Effector memory CD8-positive, alpha-beta T cell (primary cell): ENCODE measurements around the gene TMEM135.
A peak's percentile ranks its signal among the peaks of the same experiment; 100 is the strongest.
"Not testable (repeated sequence)": the region's sequence is repeated elsewhere in the genome, so short reads cannot be mapped to it uniquely, and the experiment has no call there.

Experiments
- ATAC-seq: fragments of 150-1000 bp; cut with Tn5 transposase; replicated peaks from 2 replicates; pipeline ENCODE4 v1.10.0; 2021; ENCODE audit warnings: mild to moderate bottlenecking, moderate library complexity
- DNase-seq, 3 experiments: peaks; one replicate each; pipeline ENCODE4 v3.0.0; 2021
- H3K27ac Mint-ChIP-seq, 2 donors: one replicate each; pipeline ENCODE4 v1.8.0; 2022; ENCODE audit warnings: mild to moderate bottlenecking in 2 of 2, mixed read lengths in 2 of 2, moderate library complexity in 2 of 2
- H3K27me3 Mint-ChIP-seq, 2 donors: one replicate each; pipeline ENCODE4 v1.8.0; 2022; ENCODE audit warnings: mixed read lengths in 2 of 2
- H3K36me3 Mint-ChIP-seq: one replicate; pipeline ENCODE4 v1.8.0; 2022; ENCODE audit warnings: mild to moderate bottlenecking, moderate library complexity, mixed read lengths; ENCODE audit not compliant: insufficient read depth
- H3K4me1 Mint-ChIP-seq, 2 donors: one replicate each; pipeline ENCODE4 v1.8.0; 2022; ENCODE audit warnings: low read depth in 2 of 2, mixed read lengths in 2 of 2
- H3K4me3 Mint-ChIP-seq, 2 donors: one replicate each; pipeline ENCODE4 v1.8.0; 2022; ENCODE audit warnings: mild to moderate bottlenecking in 2 of 2, mixed read lengths in 2 of 2, moderate library complexity in 2 of 2
- H3K9me3 Mint-ChIP-seq, 2 donors: one replicate each; pipeline ENCODE4 v1.8.0; 2022; ENCODE audit warnings: mixed read lengths in 2 of 2

Gene TMEM135

GRCh38 chr11:87285674-87286073, 247.9 kb downstream of the TMEM135 start:
- H3K27me3 Mint-ChIP-seq, H3K4me3 Mint-ChIP-seq, H3K4me1 Mint-ChIP-seq, ATAC-seq, H3K9me3 Mint-ChIP-seq, H3K36me3 Mint-ChIP-seq, DNase-seq, H3K27ac Mint-ChIP-seq: not testable (repeated sequence)

- Mint-ChIP-seq H3K4me1 (no peaks in the 10 kb centered on the region), H3K36me3 (no peaks in the 10 kb centered on the region), H3K9me3 (no peaks in the 10 kb centered on the region), H3K27ac (no peak overlapping the region), H3K4me3 (no peak overlapping the region), H3K27me3 (no peaks in the 10 kb centered on the region)
- DNase-seq (no peak), ATAC-seq (no peak)
Measured at GRCh38 chr11:87286338-87286737, 248.6 kb downstream of the TMEM135 start.

GRCh38 chr11:87290304-87290922, 252.7 kb downstream of the TMEM135 start:
- Mint-ChIP-seq H3K4me3 (no peak overlapping the region), H3K27ac (no peak overlapping the region), H3K36me3 (no peaks in the 10 kb centered on the region), H3K4me1 (no peaks in the 10 kb centered on the region), H3K9me3 (no peaks in the 10 kb centered on the region), H3K27me3 (no peaks in the 10 kb centered on the region)
- no peak for ATAC-seq
- no peak for DNase-seq

GRCh38 chr11:87292598-87292997, 254.9 kb downstream of the TMEM135 start:
- no peak overlapping the region for H3K4me3 Mint-ChIP-seq
- H3K4me1 Mint-ChIP-seq, result no peaks in the 10 kb centered on the region
- H3K36me3 Mint-ChIP-seq, result no peaks in the 10 kb centered on the region
- ATAC-seq, result no peak
- no peak overlapping the region for H3K27ac Mint-ChIP-seq
- H3K9me3 Mint-ChIP-seq, result no peaks in the 10 kb centered on the region
- no peak for DNase-seq
- H3K27me3 Mint-ChIP-seq, result no peaks in the 10 kb centered on the region

GRCh38 chr11:87295237-87295636, 257.5 kb downstream of the TMEM135 start:
- H3K27me3 Mint-ChIP-seq, result no peaks in the 10 kb centered on the region
- H3K4me1 Mint-ChIP-seq, result peaks cover 8 to 13% of the 10 kb centered on the region in 2 donors
- H3K9me3 Mint-ChIP-seq, result peaks cover 0 to 2% of the 10 kb centered on the region in 2 donors
- no peak overlapping the region for H3K4me3 Mint-ChIP-seq
- DNase-seq (no peak), ATAC-seq (no peak)
- no peaks in the 10 kb centered on the region for H3K36me3 Mint-ChIP-seq
- H3K27ac Mint-ChIP-seq, result no peak overlapping the region

GRCh38 chr11:87296627-87297026, 258.9 kb downstream of the TMEM135 start:
- Mint-ChIP-seq H3K27me3 (no peaks in the 10 kb centered on the region), H3K4me3 (no peak overlapping the region), H3K4me1 (peaks cover 8 to 16% of the 10 kb centered on the region in 2 donors), H3K27ac (no peak overlapping the region), H3K36me3 (no peaks in the 10 kb centered on the region), H3K9me3 (peaks cover 0 to 2% of the 10 kb centered on the region in 2 donors)
- no peak for DNase-seq
- no peak for ATAC-seq

GRCh38 chr11:87298155-87298554, 260.4 kb downstream of the TMEM135 start:
- peaks cover 0 to 2% of the 10 kb centered on the region in 2 donors for H3K9me3 Mint-ChIP-seq
- no peaks in the 10 kb centered on the region for H3K36me3 Mint-ChIP-seq
- ATAC-seq (no peak), DNase-seq (no peak)
- H3K4me3 Mint-ChIP-seq, result no peak overlapping the region
- no peaks in the 10 kb centered on the region for H3K27me3 Mint-ChIP-seq
- peaks cover 8 to 16% of the 10 kb centered on the region in 2 donors for H3K4me1 Mint-ChIP-seq
- peak overlapping the region in 1 of 2 donors; percentile 69 for H3K27ac Mint-ChIP-seq

- peaks cover 0 to 2% of the 10 kb centered on the region in 2 donors for H3K9me3 Mint-ChIP-seq
Measured at GRCh38 chr11:87299041-87299481, 261.3 kb downstream of the TMEM135 start.

GRCh38 chr11:87300640-87301380, 263.1 kb downstream of the TMEM135 start:
- Mint-ChIP-seq H3K4me1 (peaks cover 8 to 16% of the 10 kb centered on the region in 2 donors), H3K27ac (no peak overlapping the region), H3K9me3 (peaks cover 0 to 2% of the 10 kb centered on the region in 2 donors), H3K36me3 (no peaks in the 10 kb centered on the region), H3K4me3 (no peak overlapping the region), H3K27me3 (no peaks in the 10 kb centered on the region)
- ATAC-seq (peak; percentile 37), DNase-seq (no peak)

More at GRCh38 chr11:87299041-87299481, 261.3 kb downstream of the TMEM135 start:
- Mint-ChIP-seq H3K36me3 (no peaks in the 10 kb centered on the region), H3K27me3 (no peaks in the 10 kb centered on the region), H3K27ac (peak overlapping the region; percentile 82 to 84), H3K4me3 (peak overlapping the region in 1 of 2 donors; percentile 13), H3K4me1 (peaks cover 8 to 16% of the 10 kb centered on the region in 2 donors)
- DNase-seq (no peak), ATAC-seq (peak; percentile 57)

GRCh38 chr11:87301785-87302540, 264.2 kb downstream of the TMEM135 start:
- peaks cover 4% of the 10 kb centered on the region for H3K36me3 Mint-ChIP-seq
- DNase-seq, result no peak
- H3K9me3 Mint-ChIP-seq, result peaks cover 0 to 2% of the 10 kb centered on the region in 2 donors
- no peak overlapping the region for H3K4me3 Mint-ChIP-seq
- ATAC-seq, result no peak
- no peaks in the 10 kb centered on the region for H3K27me3 Mint-ChIP-seq
- no peak overlapping the region for H3K27ac Mint-ChIP-seq
- H3K4me1 Mint-ChIP-seq, result peaks cover 8 to 16% of the 10 kb centered on the region in 2 donors

GRCh38 chr11:87304412-87304811, 266.7 kb downstream of the TMEM135 start:
- no peak overlapping the region for H3K4me3 Mint-ChIP-seq
- ATAC-seq (no peak), DNase-seq (no peak)
- no peaks in the 10 kb centered on the region for H3K9me3 Mint-ChIP-seq
- peaks cover 2 to 5% of the 10 kb centered on the region in 2 donors for H3K4me1 Mint-ChIP-seq
- peak overlapping the region in 1 of 2 donors; percentile 26 for H3K27ac Mint-ChIP-seq
- no peaks in the 10 kb centered on the region for H3K27me3 Mint-ChIP-seq
- H3K36me3 Mint-ChIP-seq, result peaks cover 8% of the 10 kb centered on the region

- ATAC-seq (no peak), DNase-seq (no peak)
- Mint-ChIP-seq H3K4me3 (no peak overlapping the region), H3K27ac (no peak overlapping the region), H3K27me3 (no peaks in the 10 kb centered on the region), H3K4me1 (no peaks in the 10 kb centered on the region), H3K9me3 (no peaks in the 10 kb centered on the region), H3K36me3 (peaks cover 8% of the 10 kb centered on the region)
Measured at GRCh38 chr11:87306262-87306851, 268.6 kb downstream of the TMEM135 start.

- H3K9me3 Mint-ChIP-seq, result no peaks in the 10 kb centered on the region
- peaks cover 9% of the 10 kb centered on the region for H3K36me3 Mint-ChIP-seq
- no peak overlapping the region for H3K27ac Mint-ChIP-seq
- ATAC-seq (no peak), DNase-seq (no peak)
- H3K27me3 Mint-ChIP-seq, result no peaks in the 10 kb centered on the region
- H3K4me1 Mint-ChIP-seq, result no peaks in the 10 kb centered on the region
- H3K4me3 Mint-ChIP-seq, result no peak overlapping the region
Measured at GRCh38 chr11:87307101-87307500, 269.4 kb downstream of the TMEM135 start.
